ENCODE measurements around the gene APRT.

DNA sequence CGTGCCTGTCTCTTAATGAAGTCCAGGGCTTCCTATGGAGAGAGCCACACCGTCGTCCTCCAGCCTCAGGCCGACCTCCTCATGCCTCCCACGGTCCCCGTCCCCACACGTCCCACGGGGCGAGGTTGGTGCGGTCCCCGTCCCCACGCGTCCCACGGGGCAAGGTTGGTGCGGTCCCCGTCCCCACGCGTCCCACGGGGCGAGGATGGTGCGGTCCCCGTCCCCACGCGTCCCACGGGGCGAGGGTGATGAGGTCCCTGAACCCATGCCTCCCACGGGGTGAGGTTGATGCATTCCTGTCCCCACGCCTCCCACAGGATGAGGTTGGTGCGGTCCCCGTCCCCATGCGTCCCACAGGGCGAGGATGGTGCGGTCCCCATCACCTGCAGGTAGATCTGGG is 24.1 kb upstream of the APRT start:
- TF ChIP-seq CTCF (IDR thresholded peaks at IDR 0.05): no peak
- TF ChIP-seq EP300 (IDR thresholded peaks at IDR 0.05; ENCODE audit: low read depth): no peak
- no peak for TF ChIP-seq POLR2A (IDR thresholded peaks at IDR 0.05)
- TF ChIP-seq POLR2AphosphoS5 (IDR thresholded peaks at IDR 0.05): no peak

All from transverse colon (tissue), 4 donors.